ENCODE measurements around the gene ZNF280B. TPM values are rescaled to one million over a fixed set of nuclear protein-coding genes. Genes with fewer than 3 reads are reported as not detected.

Gene ZNF280B
- total RNA-seq, 6 experiments from 2014 or later: 0.14 to 0.48 (median 0.35) TPM

- peaks cover 1% of the 10 kb centered on the region for H3K27me3 Mint-ChIP-seq (ENCODE audit: insufficient read depth)
- H3K36me3 Mint-ChIP-seq (ENCODE audit: low read depth): no peaks in the 10 kb centered on the region
- no peak for TF ChIP-seq CTCF (IDR thresholded peaks at IDR 0.05)
- no peaks in the 10 kb centered on the region for H3K4me1 Mint-ChIP-seq (ENCODE audit: low read depth)
- peaks cover 17% of the 10 kb centered on the region for H3K9me3 Mint-ChIP-seq
- H3K27ac Mint-ChIP-seq: no peak overlapping the region
- H3K4me3 Mint-ChIP-seq: no peak overlapping the region
- DNase-seq: no peak
These were observed 20.2 kb upstream of the ZNF280B start for GRCh38 chr22:22528780-22529179.

GRCh38 chr22:22527312-22527711 lies 18.8 kb upstream of the ZNF280B start:
- TF ChIP-seq CTCF (IDR thresholded peaks at IDR 0.05): no peak
- peaks cover 17% of the 10 kb centered on the region for H3K9me3 Mint-ChIP-seq
- H3K27me3 Mint-ChIP-seq (ENCODE audit: insufficient read depth): peaks cover 1% of the 10 kb centered on the region
- no peaks in the 10 kb centered on the region for H3K4me1 Mint-ChIP-seq (ENCODE audit: low read depth)
- H3K27ac Mint-ChIP-seq: no peak overlapping the region
- H3K4me3 Mint-ChIP-seq: no peak overlapping the region
- DNase-seq: no peak
- H3K36me3 Mint-ChIP-seq (ENCODE audit: low read depth): no peaks in the 10 kb centered on the region

- no peak for DNase-seq
- no peak overlapping the region for H3K4me3 Mint-ChIP-seq
- H3K36me3 Mint-ChIP-seq (ENCODE audit: low read depth): no peaks in the 10 kb centered on the region
- H3K4me1 Mint-ChIP-seq (ENCODE audit: low read depth): no peaks in the 10 kb centered on the region
- H3K27me3 Mint-ChIP-seq (ENCODE audit: insufficient read depth): peaks cover 1% of the 10 kb centered on the region
- H3K9me3 Mint-ChIP-seq: peaks cover 17% of the 10 kb centered on the region
- no peak for TF ChIP-seq CTCF (IDR thresholded peaks at IDR 0.05)
- no peak overlapping the region for H3K27ac Mint-ChIP-seq
These were observed 17.8 kb upstream of the ZNF280B start for GRCh38 chr22:22526125-22526912.

- Mint-ChIP-seq H3K4me3 (no peak overlapping the region), H3K27ac (no peak overlapping the region), H3K27me3 (ENCODE audit: insufficient read depth) (peaks cover 1% of the 10 kb centered on the region), H3K36me3 (ENCODE audit: low read depth) (no peaks in the 10 kb centered on the region), H3K9me3 (peaks cover 14% of the 10 kb centered on the region), H3K4me1 (ENCODE audit: low read depth) (no peaks in the 10 kb centered on the region)
- TF ChIP-seq CTCF (IDR thresholded peaks at IDR 0.05): no peak
- DNase-seq: no peak
These were observed 15.0 kb upstream of the ZNF280B start for GRCh38 chr22:22523494-22523893.

GRCh38 chr22:22521631-22522030 lies 13.1 kb upstream of the ZNF280B start:
- H3K27ac Mint-ChIP-seq: no peak overlapping the region
- H3K4me3 Mint-ChIP-seq: no peak overlapping the region
- H3K36me3 Mint-ChIP-seq (ENCODE audit: low read depth): no peaks in the 10 kb centered on the region
- DNase-seq: no peak
- H3K9me3 Mint-ChIP-seq: peaks cover 10% of the 10 kb centered on the region
- H3K27me3 Mint-ChIP-seq (ENCODE audit: insufficient read depth): no peaks in the 10 kb centered on the region; the same call in 1 of the 2 replicates
- no peaks in the 10 kb centered on the region for H3K4me1 Mint-ChIP-seq (ENCODE audit: low read depth)
- no peak for TF ChIP-seq CTCF (IDR thresholded peaks at IDR 0.05)

All from HFFc6 (cell line).